Loucy (cell line): Measurements from ENCODE around the gene TBCE.
"Not testable (repeated sequence)": the region's sequence is repeated elsewhere in the genome, so short reads cannot be mapped to it uniquely, and the experiment has no call there.

Experiments used
- H2AFZ ChIP-seq: fragments of 200-600 bp; sonication (generic); 2 replicates; pipeline ENCODE4 v1.6.0; 2016; ENCODE audit warnings: antibody characterized with exemption, mild to moderate bottlenecking, low read length, moderate library complexity
- H3F3A ChIP-seq: fragments of 200-600 bp; 2 replicates; pipeline ENCODE4 v1.6.0; 2016; ENCODE audit warnings: antibody characterized with exemption, low read depth, mild to moderate bottlenecking
- H3K27me3 ChIP-seq: fragments of 200-600 bp; sonication (generic); 2 replicates; pipeline ENCODE4 v1.6.1; 2014; ENCODE audit warnings: low read length, mild to moderate bottlenecking; ENCODE audit not compliant: insufficient read depth, poor library complexity, severe bottlenecking
- H3K36me3 ChIP-seq: fragments of 200-600 bp; sonication (generic); 2 replicates; pipeline ENCODE4 v1.6.1; 2016; ENCODE audit warnings: low read length; ENCODE audit not compliant: insufficient read depth
- H3K4me1 ChIP-seq: fragments of 200-600 bp; sonication (generic); 2 replicates; pipeline ENCODE4 v1.5.1; 2014; ENCODE audit warnings: low read length, mild to moderate bottlenecking; ENCODE audit not compliant: insufficient read depth, poor library complexity, severe bottlenecking
- H3K4me2 ChIP-seq: fragments of 200-600 bp; sonication (generic); 2 replicates; pipeline ENCODE4 v1.6.0; 2014; ENCODE audit warnings: antibody characterized with exemption, low read length, low read depth, mild to moderate bottlenecking; ENCODE audit not compliant: poor library complexity, severe bottlenecking
- H3K4me3 ChIP-seq: fragments of 200-600 bp; sonication (generic); 2 replicates; pipeline ENCODE4 v1.5.1; 2014; ENCODE audit warnings: low read length, mild to moderate bottlenecking, mixed read lengths; ENCODE audit not compliant: poor library complexity, severe bottlenecking
- H3K79me2 ChIP-seq: fragments of 200-600 bp; sonication (generic); 2 replicates; pipeline ENCODE4 v1.6.1; 2014; ENCODE audit warnings: low read length; ENCODE audit not compliant: insufficient read depth
- H3K9ac ChIP-seq: fragments of 200-600 bp; sonication (generic); 2 replicates; pipeline ENCODE4 v1.6.0; 2014; ENCODE audit warnings: mild to moderate bottlenecking, low read depth, low read length, moderate library complexity; ENCODE audit not compliant: poor library complexity, severe bottlenecking
- H3K9me2 ChIP-seq: fragments of 200-600 bp; sonication (generic); replicated peaks from 2 replicates; pipeline ENCODE4 v1.6.1; 2016; ENCODE audit warnings: low read depth, low read length, mixed read lengths
- H3K9me3 ChIP-seq: fragments of 200-600 bp; sonication (generic); 2 replicates; pipeline ENCODE4 v1.6.1; 2014; ENCODE audit warnings: mild to moderate bottlenecking, antibody characterized with exemption, low read length, low read depth; ENCODE audit not compliant: insufficient read depth
- H4K20me1 ChIP-seq: fragments of 200-600 bp; sonication (generic); 2 replicates; pipeline ENCODE4 v1.6.0; 2014; ENCODE audit warnings: antibody characterized with exemption, low read length, mild to moderate bottlenecking; ENCODE audit not compliant: insufficient read depth, poor library complexity, severe bottlenecking
- CTCF ChIP-seq: fragments of 200-600 bp; sonication (generic); conservative IDR thresholded peaks from 2 replicates; pipeline ENCODE4 v1.5.1; 2014; ENCODE audit warnings: mild to moderate bottlenecking, antibody characterized with exemption, low read length
- EZH2phosphoT487 ChIP-seq: fragments of 200-600 bp; IDR thresholded peaks from 2 replicates; pipeline ENCODE4 v1.6.1; 2018; ENCODE audit warnings: antibody characterized with exemption, mild to moderate bottlenecking, moderate library complexity, borderline replicate concordance

The TBCE gene

DNA sequence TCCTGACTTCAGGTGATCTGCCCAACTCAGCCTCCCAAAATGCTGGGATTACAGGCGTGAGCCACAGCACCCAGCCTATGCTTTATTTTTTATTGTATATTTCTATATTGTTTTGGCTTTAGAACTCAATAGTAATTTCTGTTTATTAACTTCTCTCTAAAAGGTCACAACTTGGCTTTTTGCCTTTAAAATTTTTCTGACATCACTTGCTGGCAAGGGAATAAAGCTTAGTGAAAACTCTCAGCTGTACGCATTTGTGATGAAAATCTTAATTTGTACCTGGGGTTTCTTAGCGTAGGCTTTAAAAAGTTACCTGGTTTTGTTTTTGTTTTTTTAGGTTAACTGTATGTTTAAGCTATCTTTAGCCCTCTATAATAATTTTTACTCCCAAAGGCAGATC, 100.8 kb downstream of the TBCE start:
- Histone ChIP-seq H4K20me1 (no peaks in the 10 kb centered on the region), H3K9me3 (no peaks in the 10 kb centered on the region), H3K36me3 (peaks cover 15% of the 10 kb centered on the region; the same call in 1 of the 2 replicates), H3K4me2 (no peak overlapping the region), H3K9me2 (no peaks in the 10 kb centered on the region), H3K27me3 (no peaks in the 10 kb centered on the region), H3K4me1 (no peaks in the 10 kb centered on the region), H3K9ac (no peak overlapping the region), H2AFZ (no peak overlapping the region), H3F3A (no peaks in the 10 kb centered on the region), H3K79me2 (no peaks in the 10 kb centered on the region), H3K4me3 (no peak overlapping the region)
- no peak for TF ChIP-seq EZH2phosphoT487
- TF ChIP-seq CTCF, result no peak

- H3K4me1 ChIP-seq, result no peaks in the 10 kb centered on the region
- no peaks in the 10 kb centered on the region for H3K9me2 ChIP-seq
- no peak overlapping the region for H3K9ac ChIP-seq
- H3K36me3 ChIP-seq, result peaks cover 15% of the 10 kb centered on the region; the same call in 1 of the 2 replicates
- no peaks in the 10 kb centered on the region for H3K27me3 ChIP-seq
- H3K4me2 ChIP-seq, result no peak overlapping the region
- TF ChIP-seq CTCF (no peak), EZH2phosphoT487 (no peak)
- H2AFZ ChIP-seq, result no peak overlapping the region
- H3K9me3 ChIP-seq, result no peaks in the 10 kb centered on the region
- H3K4me3 ChIP-seq, result no peak overlapping the region
- H4K20me1 ChIP-seq, result no peaks in the 10 kb centered on the region
- no peaks in the 10 kb centered on the region for H3F3A ChIP-seq
- no peaks in the 10 kb centered on the region for H3K79me2 ChIP-seq
Measured at GRCh38 chr1:235468970-235469369, 101.7 kb downstream of the TBCE start.

DNA sequence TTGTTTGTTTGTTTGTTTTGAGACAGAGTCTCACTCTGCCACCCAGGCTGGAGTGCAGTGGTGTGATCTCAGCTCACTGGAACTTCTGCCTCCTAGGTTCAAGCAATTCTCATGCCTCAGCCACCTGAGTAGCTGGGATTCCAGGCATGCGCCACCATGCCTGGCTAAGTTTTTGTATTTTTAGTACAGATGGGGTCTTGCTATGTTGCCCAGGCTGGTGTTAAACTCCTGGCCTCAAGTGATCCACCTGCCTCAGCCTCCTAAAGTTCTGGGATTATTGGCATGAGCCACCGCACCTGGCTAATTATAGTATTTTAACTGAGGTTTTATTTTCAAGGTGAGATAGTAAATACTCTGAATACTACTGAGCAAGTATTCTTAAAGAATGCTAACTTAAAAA, 102.7 kb downstream of the TBCE start:
- not testable (repeated sequence) for H4K20me1 ChIP-seq, H3K4me3 ChIP-seq, H3K36me3 ChIP-seq, H3K4me2 ChIP-seq, H3K9me3 ChIP-seq, H2AFZ ChIP-seq, H3K4me1 ChIP-seq, H3K27me3 ChIP-seq, H3K9ac ChIP-seq, H3F3A ChIP-seq, H3K9me2 ChIP-seq, H3K79me2 ChIP-seq

- Histone ChIP-seq H3K36me3 (peaks cover 4% of the 10 kb centered on the region; the same call in 1 of the 2 replicates), H3K79me2 (no peaks in the 10 kb centered on the region), H4K20me1 (no peaks in the 10 kb centered on the region), H3K9me2 (no peaks in the 10 kb centered on the region), H3K4me2 (no peak overlapping the region), H3K4me3 (no peak overlapping the region), H3K27me3 (no peaks in the 10 kb centered on the region), H3F3A (no peaks in the 10 kb centered on the region), H3K9ac (no peak overlapping the region), H3K9me3 (no peaks in the 10 kb centered on the region), H2AFZ (no peak overlapping the region), H3K4me1 (no peaks in the 10 kb centered on the region)
- TF ChIP-seq CTCF (no peak), EZH2phosphoT487 (no peak)
Measured at GRCh38 chr1:235470741-235471439, 103.7 kb downstream of the TBCE start.
